Heart left ventricle (tissue), 16 donors: Measurements from ENCODE around the gene RASGEF1B. TPM values are rescaled to one million over a fixed set of nuclear protein-coding genes. Genes with fewer than 3 reads are reported as not detected.

ENCODE experiments used
- ATAC-seq, 4 donors: fragments of 200-7000 bp; cut with Tn5 transposase; one replicate each; pipeline ENCODE4 v1.9.1; 2020 to 2022; ENCODE audit warnings: moderate library complexity in 4 of 4, mild to moderate bottlenecking in 3 of 4, moderate number of reproducible peaks in 1 of 4
- DNase-seq, 5 donors: peaks; one replicate each; pipeline ENCODE4 v3.0.0-alpha.2; 2020
- H3K27ac ChIP-seq, 12 donors: fragments of 200-600 bp; sonication (generic) in 4 of 12; one replicate each; pipeline versions ENCODE4 v1.5.0 to v1.8.0; 2016 to 2022; ENCODE audit warnings: mild to moderate bottlenecking in 2 of 12
- H3K27me3 ChIP-seq, 9 donors: fragments of 200-600 bp; sonication (generic) in 2 of 9; one replicate each; pipeline versions ENCODE4 v1.5.1 to v1.8.0; 2016 to 2022; ENCODE audit warnings: mild to moderate bottlenecking in 3 of 9
- H3K36me3 ChIP-seq, 9 donors: fragments of 200-600 bp; sonication (generic) in 2 of 9; one replicate each; pipeline versions ENCODE4 v1.5.0 to v1.8.0; 2018 to 2022; ENCODE audit warnings: mild to moderate bottlenecking in 2 of 9
- H3K4me1 ChIP-seq, 12 donors: fragments of 200-600 bp; sonication (generic) in 4 of 12; one replicate each; pipeline versions ENCODE4 v1.5.0 to v1.8.0; 2016 to 2022; ENCODE audit warnings: mild to moderate bottlenecking in 3 of 12
- H3K4me3 ChIP-seq, 12 donors: fragments of 200-600 bp; sonication (generic) in 4 of 12; one replicate each; pipeline versions ENCODE4 v1.5.0 to v1.8.0; 2017 to 2022; ENCODE audit warnings: mild to moderate bottlenecking in 9 of 12, moderate library complexity in 4 of 12
- H3K9me3 ChIP-seq, 12 donors: fragments of 200-600 bp; sonication (generic) in 4 of 12; one replicate each; pipeline versions ENCODE4 v1.5.0 to v1.8.0; 2016 to 2022; ENCODE audit warnings: mild to moderate bottlenecking in 1 of 12
- POLR2A ChIP-seq, 2 donors: fragments of 450-650 bp; IDR thresholded peaks; one replicate each; pipeline ENCODE4 v1.6.1; 2017; ENCODE audit warnings: antibody characterized with exemption in 2 of 2, mild to moderate bottlenecking in 2 of 2, moderate library complexity in 2 of 2
- whole genome bisulfite sequencing, 4 donors: extraction: QIAGEN DNeasy Blood & Tissue Kit in 2 of 4; methylation state at CpG; one replicate each; pipeline versions ENCODE4 v1.1.5 to v1.1.7; 2013 to 2018; 5-methylcytosine and 5-hydroxymethylcytosine counted together
- intact Hi-C, 10 donors: fragments of 100-400 bp; cut with DNase I; formaldehyde crosslinking; loops; one replicate each; pipeline versions ENCODE4 v1.11.1 to v1.14.2; 2022
- polyA plus RNA-seq, 2 donors: library from polyadenylated mRNA; stranded (reverse); fragments of 200-250 nt; gene quantifications; one replicate each; pipeline ENCODE4 v1.2.3, GENCODE V29; 2013
- total RNA-seq, 9 donors: library from RNA; depleted of rRNA in 2 of 9; stranded (reverse); fragments of >200 nt in 2 of 9; fragmentation: NEBNext Ultra II Directional in 3 of 9; extraction: Animal tissue kit (Norgen Biotek cat#: 25700) in 3 of 9; gene quantifications; one replicate each; pipeline versions ENCODE4 v1.1.0 to v1.2.4, GENCODE V29; 2016 to 2023
- TF ChIP-seq, protein P1 (sequence below), 12 donors: fragments of 200-600 bp; sonication (generic) in 4 of 12; IDR thresholded peaks; one replicate each; pipeline versions ENCODE4 v1.5.0 to v1.8.0; 2018 to 2022; ENCODE audit warnings: antibody characterized with exemption in 12 of 12, mild to moderate bottlenecking in 5 of 12
- donor health status: ischemic (EF 13 %, LVEDD 7.1; RV severe dilation, severe dysfunction).
- donor health status: healthy with polysubstance abuse.
- donor health status: DM: no; HTN: yes; CAD: no.
- donor health status: DM: no; HTN: no; CAD: no.
- donor health status: ischemic (EF 25% LVEDD 6.9; RV normal size, moderate dysfunction).
- donor health status: ischemic (EF 25% LVEDD 5.7; RV mildly dilated, moderate dysfunction).
- donor health status: healthy.
- donor health status: DM: yes; HTN: yes; CAD: no.
- donor health status: ischemic (EF 35%, LVEDD 5.7; RV mildly dilated, moderate dysfunction).
- donor health status: nonischemic (EF 11% LVEDD 7.7; RV severe dilation, severe dysfunction).
- donor health status: DM: yes; HTN: yes; CAD: no.
- donor health status: PGD.
- donor health status: ischemic (EF 29% LVEDD 5.4; RV normal size, mild dysfunction).
- donor health status: nonischemic (EF 23%, LVEDD 6.1; RV moderate dilation, normal function).

The RASGEF1B gene
- total and polyA plus RNA-seq, 11 donors, result 1.5 to 11.9 (median 2.9) TPM

GRCh38 chr4:81398379-81398778 is 73.3 kb downstream of the RASGEF1B start:
- H3K27ac ChIP-seq, result no peak overlapping the region
- TF ChIP-seq, protein P1, sequence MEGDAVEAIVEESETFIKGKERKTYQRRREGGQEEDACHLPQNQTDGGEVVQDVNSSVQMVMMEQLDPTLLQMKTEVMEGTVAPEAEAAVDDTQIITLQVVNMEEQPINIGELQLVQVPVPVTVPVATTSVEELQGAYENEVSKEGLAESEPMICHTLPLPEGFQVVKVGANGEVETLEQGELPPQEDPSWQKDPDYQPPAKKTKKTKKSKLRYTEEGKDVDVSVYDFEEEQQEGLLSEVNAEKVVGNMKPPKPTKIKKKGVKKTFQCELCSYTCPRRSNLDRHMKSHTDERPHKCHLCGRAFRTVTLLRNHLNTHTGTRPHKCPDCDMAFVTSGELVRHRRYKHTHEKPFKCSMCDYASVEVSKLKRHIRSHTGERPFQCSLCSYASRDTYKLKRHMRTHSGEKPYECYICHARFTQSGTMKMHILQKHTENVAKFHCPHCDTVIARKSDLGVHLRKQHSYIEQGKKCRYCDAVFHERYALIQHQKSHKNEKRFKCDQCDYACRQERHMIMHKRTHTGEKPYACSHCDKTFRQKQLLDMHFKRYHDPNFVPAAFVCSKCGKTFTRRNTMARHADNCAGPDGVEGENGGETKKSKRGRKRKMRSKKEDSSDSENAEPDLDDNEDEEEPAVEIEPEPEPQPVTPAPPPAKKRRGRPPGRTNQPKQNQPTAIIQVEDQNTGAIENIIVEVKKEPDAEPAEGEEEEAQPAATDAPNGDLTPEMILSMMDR (IDR thresholded peaks at IDR 0.05), result no peak
- TF ChIP-seq POLR2A (IDR thresholded peaks at IDR 0.05), result no peak
- H3K36me3 ChIP-seq, result no peaks in the 10 kb centered on the region
- no peaks in the 10 kb centered on the region for H3K9me3 ChIP-seq
- H3K4me3 ChIP-seq, result no peak overlapping the region
- 78 to 84% (median 83%) methylated on average over 4 of the region's 4 CpGs for WGBS, 4 donors
- ATAC-seq (no peak), DNase-seq (no peak)
- peaks cover 0 to 19% (median 0%) of the 10 kb centered on the region in 12 donors for H3K4me1 ChIP-seq
- intact Hi-C loops, result no loop called here
- no peaks in the 10 kb centered on the region for H3K27me3 ChIP-seq

- Histone ChIP-seq H3K9me3 (no peaks in the 10 kb centered on the region), H3K4me1 (peaks cover 0 to 19% (median 0%) of the 10 kb centered on the region in 12 donors), H3K4me3 (no peak overlapping the region), H3K27me3 (no peaks in the 10 kb centered on the region), H3K27ac (no peak overlapping the region), H3K36me3 (no peaks in the 10 kb centered on the region)
- ATAC-seq, result peak; percentile 78 to 96 (median 88)
- intact Hi-C loops, result no loop called here
- DNase-seq, result no peak
- WGBS, 4 donors, result 50 to 61% (median 50%) methylated on average over 3 of the region's 3 CpGs
- TF ChIP-seq, protein P1 (IDR thresholded peaks at IDR 0.05), result no peak
- TF ChIP-seq POLR2A (IDR thresholded peaks at IDR 0.05), result no peak
Measured at GRCh38 chr4:81397635-81398034, 74.1 kb downstream of the RASGEF1B start.

- TF ChIP-seq POLR2A (IDR thresholded peaks at IDR 0.05), result no peak
- TF ChIP-seq, protein P1 (IDR thresholded peaks at IDR 0.05), result no peak
- intact Hi-C loops, result no loop called here
- WGBS, 4 donors, result 60 to 75% (median 69%) methylated on average over 3 of the region's 3 CpGs
Measured at GRCh38 chr4:81395239-81395638, 76.5 kb downstream of the RASGEF1B start.

GRCh38 chr4:81392164-81392563 is 79.5 kb downstream of the RASGEF1B start:
- Histone ChIP-seq H3K27me3 (no peaks in the 10 kb centered on the region), H3K4me1 (peaks cover 0 to 8% (median 0%) of the 10 kb centered on the region in 12 donors), H3K4me3 (no peak overlapping the region), H3K9me3 (peaks cover 0 to 2% (median 0%) of the 10 kb centered on the region in 12 donors), H3K27ac (no peak overlapping the region), H3K36me3 (no peaks in the 10 kb centered on the region)
- intact Hi-C loops, result no loop called here
- ATAC-seq, result no peak
- no peak for TF ChIP-seq POLR2A (IDR thresholded peaks at IDR 0.05)
- TF ChIP-seq, protein P1 (IDR thresholded peaks at IDR 0.05), result no peak
- DNase-seq, result no peak
- WGBS, 4 donors, result 55 to 69% (median 59%) methylated on average over 3 of the region's 3 CpGs

More at GRCh38 chr4:81395239-81395638, 76.5 kb downstream of the RASGEF1B start:
- no peaks in the 10 kb centered on the region for H3K36me3 ChIP-seq
- H3K4me1 ChIP-seq, result peaks cover 0 to 19% (median 0%) of the 10 kb centered on the region in 12 donors
- H3K27ac ChIP-seq, result no peak overlapping the region
- H3K4me3 ChIP-seq, result no peak overlapping the region
- H3K27me3 ChIP-seq, result no peaks in the 10 kb centered on the region
- DNase-seq, result no peak
- peak in 1 of 4 donors; percentile 33 for ATAC-seq
- no peaks in the 10 kb centered on the region for H3K9me3 ChIP-seq
